K562 (cell line): ENCODE measurements around the gene SETD4. TPM values are rescaled to one million over a fixed set of nuclear protein-coding genes. Genes with fewer than 3 reads are reported as not detected.

Experiments
- polyA plus RNA-seq, 8 experiments: library from polyadenylated mRNA; depleted of rRNA in 4 of 8; stranded (reverse) in 5 of 8; unstranded in 3 of 8; fragments of >200 nt; fragmentation: Nextera tagmentation in 2 of 8; fragmentation: Illumina TruSeq in 1 of 8; extraction: Ambion mirVana in 2 of 8; extraction: Trizol in 1 of 8; gene quantifications; 2 replicates each; pipeline versions ENCODE4 v1.2.1 to v1.2.3, GENCODE V29; 2011 to 2014; ENCODE audit warnings: inconsistent platforms in 1 of 8, missing spikeins in 1 of 8
- small RNA-seq: library from RNA; depleted of rRNA; stranded (forward); fragments of <200 nt; gene quantifications from one replicate; pipeline ENCODE3, GENCODE V24; 2014
- total RNA-seq, 7 experiments: library from RNA; depleted of rRNA in 6 of 7; stranded (reverse); fragments of >200 nt in 6 of 7; fragmentation: Illumina TruSeq in 2 of 7; extraction: Trizol in 2 of 7; gene quantifications; 2 replicates each; pipeline versions ENCODE4 v1.2.1 to v1.2.3, GENCODE V29; 2011 to 2021; ENCODE audit warnings: low replicate concordance in 1 of 7

The SETD4 gene
- total and polyA plus RNA-seq, 9 of the 15 experiments (the other 6 are each of a cell fraction or from before 2014, with no cell fraction given) = 16.1 to 51.3 (median 25.7) TPM

Small RNA genes lying within 50 kb of the gene (small RNA-seq; reads per million reads assigned to genes)
- gene RNU6-992P = not detected

Other genes starting within 250 kb of the SETD4 start
- gene CBR1, start 9.5 kb upstream of the SETD4 start, total RNA-seq (2014; rRNA removed) = 33.8 and 37.3 TPM in 2 replicates
- 9.5 and 12.6 TPM in 2 replicates for gene CBR1, start 9.5 kb upstream of the SETD4 start, total RNA-seq (2014; rRNA removed; fragmentation: Illumina TruSeq; extraction: Trizol)
- 15.4 and 15.6 TPM in 2 replicates for gene CBR1, start 9.5 kb upstream of the SETD4 start, total RNA-seq (2015; rRNA removed; fragmentation: Illumina TruSeq; extraction: Trizol)
- gene CBR1, start 9.5 kb upstream of the SETD4 start, total RNA-seq (2021) = 15.1 and 17.6 TPM in 2 replicates
- gene CBR1, start 9.5 kb upstream of the SETD4 start, polyA plus RNA-seq (2011; rRNA removed) = 14.8 and 21.8 TPM in 2 replicates
- 9.3 and 10.0 TPM in 2 replicates for gene CBR1, start 9.5 kb upstream of the SETD4 start, polyA plus RNA-seq (2014; fragmentation: Illumina TruSeq; extraction: Trizol)
- 1 to 10 TPM; 2.5 to 5.5 TPM for gene CBR1, start 9.5 kb upstream of the SETD4 start, polyA plus RNA-seq (2014; fragmentation: Nextera tagmentation; extraction: Ambion mirVana)
- gene CBR1, start 9.5 kb upstream of the SETD4 start, polyA plus RNA-seq (2014; rRNA removed) = 21.5 and 29.6 TPM in 2 replicates
- not detected in 2 replicates for gene CBR3, start 74.6 kb upstream of the SETD4 start, total RNA-seq (2014; rRNA removed)
- gene CBR3, start 74.6 kb upstream of the SETD4 start, total RNA-seq (2014; rRNA removed; fragmentation: Illumina TruSeq; extraction: Trizol) = not detected in 2 replicates
- not detected in 2 replicates for gene CBR3, start 74.6 kb upstream of the SETD4 start, total RNA-seq (2015; rRNA removed; fragmentation: Illumina TruSeq; extraction: Trizol)
- gene CBR3, start 74.6 kb upstream of the SETD4 start, total RNA-seq (2021) = 0.16 TPM in 1 of 2 replicates, not detected in the other
- not detected in 2 replicates for gene CBR3, start 74.6 kb upstream of the SETD4 start, polyA plus RNA-seq (2011; rRNA removed)
- gene CBR3, start 74.6 kb upstream of the SETD4 start, polyA plus RNA-seq (2014; fragmentation: Illumina TruSeq; extraction: Trizol) = not detected in 2 replicates
- not detected for gene CBR3, start 74.6 kb upstream of the SETD4 start, polyA plus RNA-seq (2014; fragmentation: Nextera tagmentation; extraction: Ambion mirVana)
- gene CBR3, start 74.6 kb upstream of the SETD4 start, polyA plus RNA-seq (2014; rRNA removed) = not detected in 2 replicates
- 0.32 and 0.41 TPM in 2 replicates for gene DOP1B, start 96.3 kb upstream of the SETD4 start, total RNA-seq (2014; rRNA removed)
- gene DOP1B, start 96.3 kb upstream of the SETD4 start, total RNA-seq (2014; rRNA removed; fragmentation: Illumina TruSeq; extraction: Trizol) = 1.2 and 1.4 TPM in 2 replicates
- 0.58 and 0.79 TPM in 2 replicates for gene DOP1B, start 96.3 kb upstream of the SETD4 start, total RNA-seq (2015; rRNA removed; fragmentation: Illumina TruSeq; extraction: Trizol)
- 1.8 and 2.2 TPM in 2 replicates for gene DOP1B, start 96.3 kb upstream of the SETD4 start, total RNA-seq (2021)
- 0.75 and 1.1 TPM in 2 replicates for gene DOP1B, start 96.3 kb upstream of the SETD4 start, polyA plus RNA-seq (2011; rRNA removed)
- gene DOP1B, start 96.3 kb upstream of the SETD4 start, polyA plus RNA-seq (2014; fragmentation: Illumina TruSeq; extraction: Trizol) = 0.64 and 0.68 TPM in 2 replicates
- under 1 TPM; 0.04 to 0.06 TPM for gene DOP1B, start 96.3 kb upstream of the SETD4 start, polyA plus RNA-seq (2014; fragmentation: Nextera tagmentation; extraction: Ambion mirVana)
- 0.45 and 0.76 TPM in 2 replicates for gene DOP1B, start 96.3 kb upstream of the SETD4 start, polyA plus RNA-seq (2014; rRNA removed)